ENCODE results near the gene CNIH4. TPM values are rescaled to one million over a fixed set of nuclear protein-coding genes. Genes with fewer than 3 reads are reported as not detected.
"Not testable (repeated sequence)": the region's sequence is repeated elsewhere in the genome, so short reads cannot be mapped to it uniquely, and the experiment has no call there.

CNIH4 gene
- 28.5 TPM for total RNA-seq
- long read RNA-seq, full-length matches to known transcripts = 42 of 55 reads
- long read RNA-seq, partial matches to known transcripts = 0 of 55 reads
- long read RNA-seq, other reads (novel, unspliced or antisense) = 13 of 55 reads

DNA sequence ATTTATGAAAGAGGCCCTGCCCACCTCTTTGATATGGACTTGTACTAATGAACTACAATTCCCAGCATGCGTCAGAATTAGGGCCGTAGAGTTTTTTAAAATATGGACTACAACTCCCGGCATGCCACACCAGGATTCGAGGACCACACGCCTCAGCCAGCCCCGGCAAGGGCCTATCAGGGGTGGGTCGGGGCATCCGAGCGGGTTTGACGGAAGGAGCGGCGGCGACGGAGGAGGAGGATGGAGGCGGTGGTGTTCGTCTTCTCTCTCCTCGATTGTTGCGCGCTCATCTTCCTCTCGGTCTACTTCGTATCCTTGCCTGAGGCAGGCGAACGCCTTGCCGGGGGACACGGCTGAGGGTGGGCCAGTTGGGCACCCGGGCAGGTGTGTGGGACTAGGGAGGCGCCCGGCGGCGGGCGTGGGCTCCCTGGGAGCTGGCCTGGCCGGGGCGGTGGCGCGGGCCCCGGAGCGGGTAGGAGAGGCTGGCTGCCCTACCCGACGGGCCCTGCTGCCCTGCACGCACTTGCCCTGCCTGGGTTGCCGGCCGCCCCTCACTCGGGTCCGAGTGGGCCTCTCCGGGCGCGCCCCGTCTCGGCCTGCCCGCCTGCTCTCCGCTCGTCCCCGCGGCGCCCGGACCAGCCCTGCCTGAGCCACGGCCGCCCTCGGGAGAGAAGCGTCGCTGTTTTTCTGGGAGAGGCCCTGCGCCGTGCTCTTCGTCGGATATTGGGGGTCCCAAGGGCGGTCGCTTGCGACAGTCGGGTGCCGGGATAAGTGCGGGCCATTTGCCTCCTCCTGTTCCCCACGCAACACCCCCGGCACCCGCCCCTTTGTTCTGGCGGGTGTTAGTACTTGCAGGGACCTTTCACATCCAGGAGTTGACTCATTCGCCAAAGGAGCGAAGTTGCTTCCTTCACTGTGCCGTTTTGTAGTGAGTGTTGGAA, at the start of gene CNIH4:
CNIH4 (plus strand) TSS at position 195 of the 941 bp plus-strand sequence; CDS start at position 241, 46 bp downstream.
- TF ChIP-seq, protein P1, sequence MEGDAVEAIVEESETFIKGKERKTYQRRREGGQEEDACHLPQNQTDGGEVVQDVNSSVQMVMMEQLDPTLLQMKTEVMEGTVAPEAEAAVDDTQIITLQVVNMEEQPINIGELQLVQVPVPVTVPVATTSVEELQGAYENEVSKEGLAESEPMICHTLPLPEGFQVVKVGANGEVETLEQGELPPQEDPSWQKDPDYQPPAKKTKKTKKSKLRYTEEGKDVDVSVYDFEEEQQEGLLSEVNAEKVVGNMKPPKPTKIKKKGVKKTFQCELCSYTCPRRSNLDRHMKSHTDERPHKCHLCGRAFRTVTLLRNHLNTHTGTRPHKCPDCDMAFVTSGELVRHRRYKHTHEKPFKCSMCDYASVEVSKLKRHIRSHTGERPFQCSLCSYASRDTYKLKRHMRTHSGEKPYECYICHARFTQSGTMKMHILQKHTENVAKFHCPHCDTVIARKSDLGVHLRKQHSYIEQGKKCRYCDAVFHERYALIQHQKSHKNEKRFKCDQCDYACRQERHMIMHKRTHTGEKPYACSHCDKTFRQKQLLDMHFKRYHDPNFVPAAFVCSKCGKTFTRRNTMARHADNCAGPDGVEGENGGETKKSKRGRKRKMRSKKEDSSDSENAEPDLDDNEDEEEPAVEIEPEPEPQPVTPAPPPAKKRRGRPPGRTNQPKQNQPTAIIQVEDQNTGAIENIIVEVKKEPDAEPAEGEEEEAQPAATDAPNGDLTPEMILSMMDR (IDR thresholded peaks at IDR 0.05; ENCODE audit: borderline replicate concordance) = no peak
- Histone ChIP-seq H3K4me3 (peak within 1 kb of the TSS; percentile 88), H3K9me3 (replicated peaks) (no peaks in the 10 kb centered on the region), H3K36me3 (no peaks in the 10 kb centered on the region), H3K27ac (replicated peaks) (peak within 1 kb of the TSS; percentile 86), H3K27me3 (ENCODE audit: low read depth) (no peaks in the 10 kb centered on the region), H3K4me1 (peaks cover 29% of the 10 kb centered on the region)
- intact Hi-C loops (cut with micrococcal nuclease) = no loop called here
- peak; percentile 88 for DNase-seq

DNA sequence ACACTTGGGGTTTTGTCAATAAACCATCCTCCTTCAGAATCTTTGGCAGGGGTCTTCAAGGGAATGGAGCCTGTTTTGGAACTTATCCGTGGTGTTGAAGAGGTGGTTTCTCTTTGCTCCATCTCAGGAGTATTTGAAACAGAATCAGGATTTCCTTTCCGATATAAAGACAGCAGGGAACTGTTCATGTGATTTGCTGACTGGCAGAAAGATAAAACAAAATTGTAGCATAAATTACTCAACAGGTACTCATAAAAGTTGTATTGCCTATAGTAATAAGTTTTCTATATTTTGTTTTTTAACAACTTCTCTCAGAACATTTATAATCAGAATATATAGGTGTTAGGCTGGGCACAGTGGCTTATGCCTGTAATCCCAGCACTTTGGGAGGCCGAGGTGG, 48.6 kb upstream of the CNIH4 start:
- TF ChIP-seq, protein P1 (IDR thresholded peaks at IDR 0.05; ENCODE audit: borderline replicate concordance) = no peak
- no peaks in the 10 kb centered on the region for H3K9me3 ChIP-seq (replicated peaks)
- no peaks in the 10 kb centered on the region for H3K4me1 ChIP-seq
- H3K4me3 ChIP-seq = no peak overlapping the region
- intact Hi-C loops (cut with micrococcal nuclease) = no loop called here
- no peak overlapping the region for H3K27ac ChIP-seq (replicated peaks)
- no peaks in the 10 kb centered on the region for H3K27me3 ChIP-seq (ENCODE audit: low read depth)
- DNase-seq = no peak
- H3K36me3 ChIP-seq = peaks cover 90% of the 10 kb centered on the region

DNA sequence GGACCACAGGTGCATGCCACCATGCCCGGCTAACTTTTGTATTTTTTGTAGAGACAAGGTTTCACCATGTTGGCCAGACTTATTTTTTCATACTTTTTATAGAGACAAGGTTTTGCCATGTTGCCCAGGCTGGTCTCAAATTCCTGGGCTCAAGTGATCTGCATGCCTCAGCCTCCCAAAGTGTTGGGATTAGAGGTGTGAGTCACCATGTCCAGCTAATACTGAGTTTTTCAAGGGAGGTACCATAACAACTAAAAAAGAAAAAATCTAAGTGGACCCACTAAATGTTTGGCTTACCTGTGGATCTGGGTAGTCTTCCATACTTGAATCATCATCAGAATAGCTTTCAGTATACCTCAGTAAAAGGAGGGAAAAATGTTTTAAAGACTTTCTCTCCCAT, 45.2 kb upstream of the CNIH4 start:
- H3K9me3 ChIP-seq (replicated peaks); H3K4me1 ChIP-seq; intact Hi-C loops (cut with micrococcal nuclease); H3K27ac ChIP-seq (replicated peaks); DNase-seq; H3K27me3 ChIP-seq (ENCODE audit: low read depth); H3K4me3 ChIP-seq: not testable (repeated sequence)
- H3K36me3 ChIP-seq = peaks cover 83% of the 10 kb centered on the region

DNA sequence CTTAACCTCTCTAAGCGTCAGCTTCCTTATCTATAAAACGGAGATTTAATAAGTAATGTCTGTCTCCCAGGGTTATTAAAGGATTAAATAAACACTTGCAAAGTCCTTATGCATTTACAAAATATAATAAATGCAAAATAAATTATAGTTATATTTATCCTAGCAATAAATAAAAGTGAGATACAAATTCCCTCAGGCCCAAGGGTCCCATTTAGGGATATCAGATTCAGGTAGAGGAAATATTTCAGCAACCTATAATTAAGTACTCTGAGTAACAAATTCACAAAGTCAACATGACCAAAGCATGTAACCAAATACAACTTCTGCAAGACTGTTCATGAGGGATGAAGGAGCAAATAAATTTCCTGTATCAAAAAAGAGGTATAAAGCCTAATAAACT, 44.7 kb upstream of the CNIH4 start:
- Histone ChIP-seq H3K4me3 (no peak overlapping the region), H3K27me3 (ENCODE audit: low read depth) (no peaks in the 10 kb centered on the region), H3K36me3 (peaks cover 83% of the 10 kb centered on the region), H3K9me3 (replicated peaks) (no peaks in the 10 kb centered on the region), H3K27ac (replicated peaks) (no peak overlapping the region), H3K4me1 (no peaks in the 10 kb centered on the region)
- no peak for DNase-seq
- TF ChIP-seq, protein P1 (IDR thresholded peaks at IDR 0.05; ENCODE audit: borderline replicate concordance) = no peak
- intact Hi-C loops (cut with micrococcal nuclease) = no loop called here

DNA sequence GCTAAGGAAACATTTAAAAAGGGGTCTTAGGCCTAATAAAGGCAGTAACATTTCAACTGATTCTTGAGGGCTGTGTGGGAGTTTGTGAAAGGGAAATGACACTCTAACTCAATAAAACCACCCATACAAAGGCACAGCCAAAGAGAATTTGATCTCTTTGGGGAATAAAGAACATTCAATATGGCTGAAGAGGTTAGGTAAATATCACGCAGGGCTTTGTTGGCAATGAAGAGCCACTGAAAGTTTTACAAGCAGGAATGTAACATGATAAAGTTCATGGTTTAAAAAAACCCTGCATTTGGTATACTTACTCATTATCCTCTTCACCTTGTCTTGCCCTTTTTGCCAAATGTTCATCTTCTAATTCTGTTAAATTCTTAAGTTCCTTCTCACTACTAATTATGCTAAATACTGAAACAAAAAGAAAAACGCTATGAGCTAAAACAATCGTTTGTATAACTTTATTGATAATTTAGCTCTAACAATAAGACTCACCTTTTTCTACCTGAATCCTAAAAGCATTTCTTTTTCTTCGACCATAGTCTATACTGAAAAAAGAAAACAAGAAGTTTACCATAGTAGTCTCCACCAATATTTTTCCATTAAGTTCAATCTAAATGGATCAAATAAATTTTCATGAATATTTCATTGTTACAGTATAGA, 39.2 kb upstream of the CNIH4 start:
- DNase-seq = no peak
- Histone ChIP-seq H3K4me3 (no peak overlapping the region), H3K36me3 (peaks cover 42% of the 10 kb centered on the region), H3K27ac (replicated peaks) (no peak overlapping the region), H3K27me3 (ENCODE audit: low read depth) (no peaks in the 10 kb centered on the region), H3K9me3 (replicated peaks) (no peaks in the 10 kb centered on the region), H3K4me1 (no peaks in the 10 kb centered on the region)
- intact Hi-C loops (cut with micrococcal nuclease) = no loop called here
- TF ChIP-seq, protein P1 (IDR thresholded peaks at IDR 0.05; ENCODE audit: borderline replicate concordance) = no peak
